Activated T-helper 1 cell treated with Interleukin-2 at 50 U/mL for 16 hours (primary cell): ENCODE data around the gene LPP.

Experiments
- DNase-seq: peaks from one replicate; pipeline ENCODE4 v3.0.0-alpha.2; 2020; ENCODE audit warnings: low read depth

LPP gene

GRCh38 chr3:188220097-188220788 lies 66.3 kb downstream of the LPP start:
- DNase-seq, result no peak

GRCh38 chr3:188220988-188221818 lies 67.2 kb downstream of the LPP start:
- no peak for DNase-seq

GRCh38 chr3:188223936-188224335 lies 70.0 kb downstream of the LPP start:
- no peak for DNase-seq

GRCh38 chr3:188227442-188227841 lies 73.5 kb downstream of the LPP start:
- no peak for DNase-seq

- no peak for DNase-seq
Measured at GRCh38 chr3:188229177-188229576, 75.2 kb downstream of the LPP start.

- no peak for DNase-seq
Measured at GRCh38 chr3:188229726-188230125, 75.8 kb downstream of the LPP start.

- no peak for DNase-seq
Measured at GRCh38 chr3:188230962-188231361, 77.0 kb downstream of the LPP start.

- DNase-seq, result no peak
Measured at GRCh38 chr3:188231456-188231855, 77.5 kb downstream of the LPP start.

GRCh38 chr3:188232656-188233055 lies 78.7 kb downstream of the LPP start:
- DNase-seq, result no peak

GRCh38 chr3:188233320-188233719 lies 79.4 kb downstream of the LPP start:
- no peak for DNase-seq

- no peak for DNase-seq
Measured at GRCh38 chr3:188234132-188234531, 80.2 kb downstream of the LPP start.

- no peak for DNase-seq
Measured at GRCh38 chr3:188236271-188236670, 82.3 kb downstream of the LPP start.

- no peak for DNase-seq
Measured at GRCh38 chr3:188239035-188239434, 85.1 kb downstream of the LPP start.

- no peak for DNase-seq
Measured at GRCh38 chr3:188239577-188239976, 85.6 kb downstream of the LPP start.

GRCh38 chr3:188240189-188240981 lies 86.4 kb downstream of the LPP start:
- DNase-seq, result no peak

- DNase-seq, result no peak
Measured at GRCh38 chr3:188241072-188241471, 87.1 kb downstream of the LPP start.

- no peak for DNase-seq
Measured at GRCh38 chr3:188241883-188242282, 87.9 kb downstream of the LPP start.

GRCh38 chr3:188242436-188243123 lies 88.6 kb downstream of the LPP start:
- DNase-seq, result no peak

GRCh38 chr3:188243124-188243795 lies 89.3 kb downstream of the LPP start:
- DNase-seq, result no peak

- DNase-seq, result no peak
Measured at GRCh38 chr3:188244395-188244861, 90.5 kb downstream of the LPP start.

- no peak for DNase-seq
Measured at GRCh38 chr3:188246905-188247304, 92.9 kb downstream of the LPP start.
